IMR-90 (cell line): ENCODE results near the gene CLSTN1. TPM values are rescaled to one million over a fixed set of nuclear protein-coding genes. Genes with fewer than 3 reads are reported as not detected.
A peak's percentile ranks its signal among the peaks of the same experiment; 100 is the strongest.

Source experiments
- ATAC-seq: fragments of 200-7000 bp; cut with Tn5 transposase; 2 replicates; pipeline ENCODE4 v1.9.1; 2020; ENCODE audit warnings: low read depth, mild to moderate bottlenecking, moderate library complexity
- BruUV-seq: library from RNA; stranded (reverse); fragments of 400-500 nt; replicated peaks from 2 replicates; lab custom pipeline; 2021; lab: Mats Ljungman, UMichigan
- CTCF ChIA-PET: fragments of 300-600 bp; formaldehyde crosslinking; extraction: SDS; loops from one replicate; lab custom pipeline; 2021; ENCODE audit warnings: antibody characterized with exemption; lab: Yijun Ruan, JAX
- POLR2A ChIA-PET: fragments of 300-600 bp; sonication (Branson Sonifier 250); formaldehyde crosslinking; loops from one replicate; lab custom pipeline; 2022; ENCODE audit warnings: antibody characterized with exemption; ENCODE audit not compliant: unreplicated experiment; lab: Charles Lee
- DNase-seq: peaks from one replicate; pipeline ENCODE4 v3.0.0; 2013
- H2AFZ ChIP-seq: replicated peaks from 2 replicates; pipeline ENCODE3; 2013; ENCODE audit warnings: low read length, mild to moderate bottlenecking; ENCODE audit not compliant: poor library complexity
- H2AK5ac ChIP-seq: 2 replicates; pipeline ENCODE4 v1.6.1; 2013; ENCODE audit warnings: low read depth, low read length, inconsistent platforms
- H2AK9ac ChIP-seq: replicated peaks from 2 replicates; pipeline ENCODE3; 2013; ENCODE audit warnings: mild to moderate bottlenecking, low read depth, low read length, moderate library complexity; ENCODE audit not compliant: poor library complexity
- H2BK120ac ChIP-seq: 2 replicates; pipeline ENCODE4 v1.6.1; 2013; ENCODE audit warnings: low read depth, low read length, inconsistent platforms
- H2BK15ac ChIP-seq: 3 replicates; pipeline ENCODE4 v1.6.1; 2013; ENCODE audit warnings: low read depth, low read length, inconsistent platforms
- H2BK20ac ChIP-seq: 2 replicates; pipeline ENCODE4 v1.6.1; 2013; ENCODE audit warnings: low read depth, mild to moderate bottlenecking, inconsistent platforms, low read length, moderate library complexity
- H2BK5ac ChIP-seq: 2 replicates; pipeline ENCODE4 v1.6.1; 2013; ENCODE audit warnings: mild to moderate bottlenecking, low read depth, low read length, inconsistent platforms; ENCODE audit not compliant: poor library complexity, severe bottlenecking
- H3K14ac ChIP-seq: replicated peaks from 2 replicates; pipeline ENCODE4 v1.6.1; 2013; ENCODE audit warnings: low read depth, low read length, inconsistent platforms
- H3K18ac ChIP-seq: 2 replicates; pipeline ENCODE4 v1.6.1; 2013; ENCODE audit warnings: low read depth, low read length, control low read depth
- H3K23ac ChIP-seq: 2 replicates; pipeline ENCODE4 v1.6.1; 2013; ENCODE audit warnings: low read depth, low read length, inconsistent platforms
- H3K27ac ChIP-seq: 2 replicates; pipeline ENCODE4 v1.5.1; 2013; ENCODE audit warnings: mild to moderate bottlenecking, control low read depth, low read length; ENCODE audit not compliant: insufficient read depth
- H3K27me3 ChIP-seq: 2 replicates; pipeline ENCODE4 v1.6.1; 2013; ENCODE audit warnings: low read length; ENCODE audit not compliant: control insufficient read depth, insufficient read depth
- H3K36me3 ChIP-seq: 2 replicates; pipeline ENCODE4 v1.6.1; 2013; ENCODE audit warnings: low read length, mixed read lengths; ENCODE audit not compliant: control insufficient read depth, insufficient read depth
- H3K4ac ChIP-seq: 2 replicates; pipeline ENCODE4 v1.6.1; 2013; ENCODE audit warnings: low read depth, low read length, inconsistent platforms
- H3K4me1 ChIP-seq: 2 replicates; pipeline ENCODE4 v1.6.1; 2013; ENCODE audit warnings: low read length, mixed read lengths; ENCODE audit not compliant: control insufficient read depth, insufficient read depth
- H3K4me2 ChIP-seq: 2 replicates; pipeline ENCODE4 v1.6.1; 2013; ENCODE audit warnings: low read depth, mild to moderate bottlenecking, control low read depth, low read length, moderate library complexity
- H3K4me3 ChIP-seq: 2 replicates; pipeline ENCODE4 v1.5.1; 2013; ENCODE audit warnings: low read depth, mild to moderate bottlenecking, control low read depth, low read length, moderate library complexity; ENCODE audit not compliant: insufficient read depth
- H3K56ac ChIP-seq: 2 replicates; pipeline ENCODE4 v1.6.1; 2013; ENCODE audit warnings: low read length, inconsistent platforms; ENCODE audit not compliant: insufficient read depth; ENCODE audit errors: extremely low read depth
- H3K79me1 ChIP-seq, 2 experiments: 2 replicates each; pipeline ENCODE4 v1.6.1; 2013; ENCODE audit warnings: low read length in 2 of 2, inconsistent platforms in 1 of 2, low read depth in 1 of 2
- H3K9ac ChIP-seq: 2 replicates; pipeline ENCODE4 v1.6.1; 2013; ENCODE audit warnings: low read depth, low read length, control low read depth
- H3K9me1 ChIP-seq: 2 replicates; pipeline ENCODE4 v1.6.1; 2013; ENCODE audit warnings: low read length, inconsistent platforms; ENCODE audit not compliant: insufficient read depth
- H3K9me3 ChIP-seq: 2 replicates; pipeline ENCODE4 v1.6.1; 2013; ENCODE audit warnings: low read length; ENCODE audit not compliant: control insufficient read depth, insufficient read depth
- H4K20me1 ChIP-seq: 2 replicates; pipeline ENCODE4 v1.6.1; 2013; ENCODE audit warnings: low read length, inconsistent platforms; ENCODE audit not compliant: insufficient read depth
- H4K5ac ChIP-seq: 2 replicates; pipeline ENCODE4 v1.6.1; 2013; ENCODE audit warnings: mild to moderate bottlenecking, low read depth, low read length, control low read depth
- H4K8ac ChIP-seq, 2 experiments: 2 replicates each; pipeline ENCODE4 v1.6.1; 2013; ENCODE audit warnings: low read depth in 2 of 2, low read length in 2 of 2, control low read depth in 1 of 2, inconsistent platforms in 1 of 2
- H4K91ac ChIP-seq: 2 replicates; pipeline ENCODE4 v1.6.1; 2013; ENCODE audit warnings: low read depth, low read length, inconsistent platforms; ENCODE audit not compliant: insufficient read depth
- BHLHE40 ChIP-seq: fragments of 150-350 bp; IDR thresholded peaks from 2 replicates; pipeline ENCODE4 v1.6.1; 2016; ENCODE audit warnings: mild to moderate bottlenecking, low read depth, low read length
- CEBPB ChIP-seq: IDR thresholded peaks from 2 replicates; pipeline ENCODE4 v1.6.1; 2012; ENCODE audit warnings: low read depth, low read length, improper control_type of control experiment
- CHD1 ChIP-seq: IDR thresholded peaks from 2 replicates; pipeline ENCODE4 v1.6.1; 2012; ENCODE audit warnings: low read depth, low read length, improper control_type of control experiment
- CTCF ChIP-seq: conservative IDR thresholded peaks from 2 replicates; pipeline ENCODE4 v1.5.1; 2012; ENCODE audit warnings: mild to moderate bottlenecking, low read depth, low read length, improper control_type of control experiment
- FOS ChIP-seq: fragments of 150-350 bp; IDR thresholded peaks from 2 replicates; pipeline ENCODE4 v1.6.1; 2016; ENCODE audit warnings: low read depth, low read length
- MAFK ChIP-seq: IDR thresholded peaks from 2 replicates; pipeline ENCODE4 v1.6.1; 2012; ENCODE audit warnings: low read depth, low read length, improper control_type of control experiment
- MAZ ChIP-seq: IDR thresholded peaks from 2 replicates; pipeline ENCODE4 v1.6.1; 2012; ENCODE audit warnings: low read depth, mild to moderate bottlenecking, low read length, improper control_type of control experiment, moderate library complexity, borderline replicate concordance
- MXI1 ChIP-seq: IDR thresholded peaks from 2 replicates; pipeline ENCODE4 v1.6.1; 2012; ENCODE audit warnings: low read depth, mild to moderate bottlenecking, low read length, moderate library complexity, borderline replicate concordance
- NFE2L2 ChIP-seq: fragments of 150-350 bp; IDR thresholded peaks from 2 replicates; pipeline ENCODE4 v1.6.1; 2016; ENCODE audit warnings: low read depth, mild to moderate bottlenecking, low read length
- POLR2A ChIP-seq: IDR thresholded peaks from 2 replicates; pipeline ENCODE4 v1.6.1; 2012; ENCODE audit warnings: mild to moderate bottlenecking, low read depth, low read length
- RAD21 ChIP-seq: IDR thresholded peaks from 2 replicates; pipeline ENCODE4 v1.6.1; 2012; ENCODE audit warnings: low read length, improper control_type of control experiment
- RCOR1 ChIP-seq: IDR thresholded peaks from 2 replicates; pipeline ENCODE4 v1.6.1; 2012; ENCODE audit warnings: mild to moderate bottlenecking, low read length, improper control_type of control experiment; ENCODE audit not compliant: insufficient replicate concordance
- RFX5 ChIP-seq: IDR thresholded peaks from 2 replicates; pipeline ENCODE4 v1.8.0; 2012; ENCODE audit warnings: low read depth, mild to moderate bottlenecking, low read length, moderate library complexity
- SMC3 ChIP-seq: fragments of 150-350 bp; IDR thresholded peaks from 2 replicates; pipeline ENCODE4 v1.6.1; 2016; ENCODE audit warnings: low read depth, mild to moderate bottlenecking, antibody characterized with exemption, low read length, moderate library complexity
- USF2 ChIP-seq: fragments of 150-350 bp; IDR thresholded peaks from 2 replicates; pipeline ENCODE4 v1.6.1; 2017; ENCODE audit warnings: mild to moderate bottlenecking, antibody characterized with exemption, low read length, low read depth
- WGBS, 2 experiments: methylation state at CpG; one replicate each; pipeline versions ENCODE4 v1.1.5 to v1.1.7; 2013; ENCODE audit warnings: missing lambda C conversion rate in 2 of 2; ENCODE audit not compliant: insufficient read length in 1 of 2; ENCODE audit errors: extremely low coverage in 2 of 2; 5-methylcytosine and 5-hydroxymethylcytosine counted together
- dilution Hi-C: fragments of 300-500 bp; cut with HindIII; formaldehyde crosslinking; loops from one replicate; pipeline ENCODE4 v1.14.3; 2018; ENCODE audit warnings: low sequenced_read_pairs; ENCODE audit not compliant: unreplicated experiment
- in situ Hi-C: fragments of 300-500 bp; cut with MboI; formaldehyde crosslinking; loops from 3 replicates; pipeline ENCODE4 v1.14.3; 2019; ENCODE audit warnings: low sequenced_read_pairs, inconsistent platforms, mixed read lengths
- intact Hi-C: fragments of 100-400 bp; cut with micrococcal nuclease; formaldehyde crosslinking; loops from 2 replicates; pipeline ENCODE4 v1.10.0; 2022
- polyA plus RNA-seq, 3 experiments: library from polyadenylated mRNA; depleted of rRNA; stranded (reverse); fragments of >200 nt; gene quantifications; 2 replicates each; pipeline ENCODE4 v1.2.3, GENCODE V29; 2012; ENCODE audit warnings: low replicate concordance in 1 of 3
- total RNA-seq: library from RNA; depleted of rRNA; stranded (reverse); fragments of >200 nt; gene quantifications from 2 replicates; pipeline ENCODE4 v1.2.3, GENCODE V29; 2012
- TF ChIP-seq, protein P1 (sequence below): fragments of 150-350 bp; IDR thresholded peaks from 2 replicates; pipeline ENCODE4 v1.6.1; 2016; ENCODE audit warnings: low read depth, mild to moderate bottlenecking, low read length, moderate library complexity, borderline replicate concordance

The CLSTN1 gene
- total and polyA plus RNA-seq, 2 of the 4 experiments (the other 2 are of a cell fraction): 30.1 to 72.2 TPM

DNA sequence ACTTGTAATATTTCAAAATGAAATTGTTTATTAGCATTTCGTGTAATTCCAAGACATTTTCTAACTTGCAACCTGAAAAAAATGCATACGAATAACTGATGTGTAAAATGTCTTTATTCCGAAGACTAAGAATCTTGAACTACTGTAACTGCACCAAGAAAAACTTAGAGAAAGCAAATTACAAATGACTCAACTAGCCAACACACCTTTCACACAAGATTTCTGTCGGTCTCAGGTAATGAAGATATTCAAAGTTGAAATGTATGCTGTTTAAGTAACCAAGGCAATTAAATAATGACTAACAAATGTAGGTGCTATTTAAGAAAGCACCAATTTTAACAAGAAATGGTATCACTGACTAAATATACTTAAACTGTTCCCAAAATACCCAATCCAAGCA, 2.1 kb downstream of the CLSTN1 start:
- no peak overlapping the region for H3K4me3 ChIP-seq
- H2BK5ac ChIP-seq: no peak overlapping the region
- 0 out of 2 replicates have a peak, but pooled peaks cover 3% of the 10 kb centered on the region for H3K4me1 ChIP-seq
- TF ChIP-seq CEBPB (no peak), SMC3 (no peak), USF2 (no peak), POLR2A (no peak), MAZ (no peak), RCOR1 (no peak), FOS (no peak), MXI1 (no peak), BHLHE40 (no peak), MAFK (no peak), CHD1 (no peak), NFE2L2 (no peak), CTCF (no peak), RAD21 (no peak), RFX5 (no peak)
- TF ChIP-seq, protein P1, sequence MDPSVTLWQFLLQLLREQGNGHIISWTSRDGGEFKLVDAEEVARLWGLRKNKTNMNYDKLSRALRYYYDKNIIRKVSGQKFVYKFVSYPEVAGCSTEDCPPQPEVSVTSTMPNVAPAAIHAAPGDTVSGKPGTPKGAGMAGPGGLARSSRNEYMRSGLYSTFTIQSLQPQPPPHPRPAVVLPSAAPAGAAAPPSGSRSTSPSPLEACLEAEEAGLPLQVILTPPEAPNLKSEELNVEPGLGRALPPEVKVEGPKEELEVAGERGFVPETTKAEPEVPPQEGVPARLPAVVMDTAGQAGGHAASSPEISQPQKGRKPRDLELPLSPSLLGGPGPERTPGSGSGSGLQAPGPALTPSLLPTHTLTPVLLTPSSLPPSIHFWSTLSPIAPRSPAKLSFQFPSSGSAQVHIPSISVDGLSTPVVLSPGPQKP: no peak
- H3K18ac ChIP-seq: no peak overlapping the region
- BruUV-seq: no TSS peak
- no peak overlapping the region for H2AK5ac ChIP-seq
- intact Hi-C loops: loop anchor here (5.0 kb wide), 1 partner anchor 39 kb away; no protein-coding TSS in a partner anchor
- DNase-seq (no peak), ATAC-seq (no peak)
- no peak overlapping the region for H2AFZ ChIP-seq
- in situ Hi-C loops: no loop called here
- peaks cover 10% of the 10 kb centered on the region; the same call in 1 of the 2 replicates for H3K9me1 ChIP-seq
- no peak overlapping the region for H3K9ac ChIP-seq
- H3K23ac ChIP-seq: no peak overlapping the region
- no peaks in the 10 kb centered on the region for H3K27me3 ChIP-seq
- no peak overlapping the region for H3K14ac ChIP-seq
- H4K20me1 ChIP-seq: peaks cover 36% of the 10 kb centered on the region
- ChIA-PET POLR2A (no interaction called here), CTCF (no interaction called here)
- H4K5ac ChIP-seq: no peak overlapping the region
- no peak overlapping the region for H4K8ac ChIP-seq
- no peak overlapping the region for H3K56ac ChIP-seq
- WGBS, 2 experiments: no CpG with 5 or more reads among the region's 4 CpGs
- no peak overlapping the region for H2AK9ac ChIP-seq
- H2BK15ac ChIP-seq: no peak overlapping the region
- no peak overlapping the region for H4K91ac ChIP-seq
- no peaks in the 10 kb centered on the region for H3K9me3 ChIP-seq
- no peak overlapping the region for H3K27ac ChIP-seq
- H3K4me2 ChIP-seq: peak overlapping the region; percentile 95; the same call in 1 of the 2 replicates
- H2BK20ac ChIP-seq: no peak overlapping the region
- no peak overlapping the region for H3K4ac ChIP-seq
- dilution Hi-C loops: no loop called here
- no peak overlapping the region for H2BK120ac ChIP-seq
- H3K36me3 ChIP-seq: no peaks in the 10 kb centered on the region
- H3K79me1 ChIP-seq: peaks cover 19 to 44% of the 10 kb centered on the region in 2 experiments
